Forelimb muscle (tissue), 1 donor: ENCODE measurements around the gene SNAPC1. TPM values are rescaled to one million over a fixed set of nuclear protein-coding genes. Genes with fewer than 3 reads are reported as not detected.
A peak's percentile ranks its signal among the peaks of the same experiment; 100 is the strongest.
"Not testable (repeated sequence)": the region's sequence is repeated elsewhere in the genome, so short reads cannot be mapped to it uniquely, and the experiment has no call there.

Experiments
- DNase-seq: peaks from one replicate; pipeline ENCODE4 v3.0.0-alpha.2; 2013; ENCODE audit warnings: low read depth
- polyA plus RNA-seq: library from polyadenylated mRNA; unstranded; fragments of 120-200 nt; gene quantifications from one replicate; pipeline ENCODE4 v1.2.1, GENCODE V29; 2013; ENCODE audit not compliant: insufficient read length

SNAPC1 gene, protein sequence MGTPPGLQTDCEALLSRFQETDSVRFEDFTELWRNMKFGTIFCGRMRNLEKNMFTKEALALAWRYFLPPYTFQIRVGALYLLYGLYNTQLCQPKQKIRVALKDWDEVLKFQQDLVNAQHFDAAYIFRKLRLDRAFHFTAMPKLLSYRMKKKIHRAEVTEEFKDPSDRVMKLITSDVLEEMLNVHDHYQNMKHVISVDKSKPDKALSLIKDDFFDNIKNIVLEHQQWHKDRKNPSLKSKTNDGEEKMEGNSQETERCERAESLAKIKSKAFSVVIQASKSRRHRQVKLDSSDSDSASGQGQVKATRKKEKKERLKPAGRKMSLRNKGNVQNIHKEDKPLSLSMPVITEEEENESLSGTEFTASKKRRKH
- polyA plus RNA-seq, result 4.6 TPM

DNA sequence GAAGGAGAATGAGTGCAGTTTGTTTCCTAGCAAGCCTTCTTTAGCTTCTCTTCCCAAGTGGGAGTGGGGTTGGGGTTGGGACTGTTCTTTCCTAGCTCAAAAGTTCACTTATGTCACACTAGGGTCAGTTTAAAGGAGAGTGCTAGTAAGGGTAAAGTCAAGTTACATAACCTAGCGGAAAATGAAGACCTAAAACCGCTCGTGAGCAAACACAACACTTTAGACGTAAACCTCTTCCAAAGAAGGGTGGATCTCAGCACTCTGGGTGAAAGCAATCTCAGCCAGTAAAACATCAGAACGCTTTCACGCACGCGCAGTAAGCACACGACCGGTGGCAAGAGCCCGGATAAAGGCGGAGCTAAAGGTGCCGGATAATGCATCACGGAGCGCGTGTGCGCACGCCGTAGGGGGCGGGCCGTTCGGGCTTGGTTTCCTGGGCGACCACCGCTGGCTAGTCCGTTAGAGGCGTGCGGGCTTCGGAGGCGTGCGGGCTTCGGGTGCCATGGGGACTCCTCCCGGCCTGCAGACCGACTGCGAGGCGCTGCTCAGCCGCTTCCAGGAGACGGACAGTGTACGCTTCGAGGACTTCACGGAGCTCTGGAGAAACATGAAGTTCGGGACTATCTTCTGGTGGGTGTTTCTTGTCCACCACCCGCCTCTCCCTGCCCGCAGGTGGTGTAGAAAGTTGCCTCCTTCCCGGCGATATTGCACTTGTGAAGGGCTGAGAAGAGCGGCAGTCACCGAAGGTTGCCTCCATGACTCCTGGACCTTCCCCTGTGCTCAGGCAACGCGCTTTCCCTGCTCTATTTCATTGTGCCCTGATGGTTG is at the start of gene SNAPC1:
TSS of gene SNAPC1 (plus strand) at position 462 of the 828 bp plus-strand sequence. CDS start at position 503, 41 bp downstream.
- peak; percentile 99 for DNase-seq

DNA sequence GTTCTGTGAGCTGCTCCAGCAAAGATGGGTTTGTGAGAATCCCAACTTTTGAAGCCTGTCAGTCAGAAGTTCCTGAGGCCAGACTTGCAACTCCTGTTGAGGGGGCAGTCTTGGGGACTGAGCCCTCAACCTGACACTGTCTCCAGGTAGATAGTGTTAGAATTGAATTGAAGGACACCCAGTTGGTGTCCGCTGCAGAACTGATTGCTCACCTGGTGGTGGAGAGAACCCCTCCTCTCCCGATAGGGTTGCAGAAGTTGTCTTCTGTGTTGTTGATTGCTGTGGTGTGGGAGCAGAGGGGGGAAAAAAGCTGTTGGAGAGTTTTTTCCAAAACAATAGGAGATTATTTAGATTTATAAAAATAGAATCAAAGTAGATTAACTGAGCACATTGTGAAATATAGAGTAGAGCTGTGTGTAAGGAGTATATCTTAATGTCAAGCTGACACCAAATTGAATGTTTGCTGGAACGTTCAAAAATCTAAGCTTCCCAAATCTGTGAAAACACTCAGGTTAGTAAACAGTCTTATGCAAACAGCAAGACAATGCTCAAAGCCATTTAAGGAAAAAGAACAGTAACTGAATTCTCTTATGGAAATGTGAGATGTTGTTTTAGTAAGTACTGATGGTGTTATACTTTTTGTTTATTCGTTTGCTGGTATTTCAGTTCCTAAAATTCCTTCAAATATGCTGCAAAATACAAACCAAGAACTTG is 48.3 kb upstream of the SNAPC1 start:
- no peak for DNase-seq

DNA sequence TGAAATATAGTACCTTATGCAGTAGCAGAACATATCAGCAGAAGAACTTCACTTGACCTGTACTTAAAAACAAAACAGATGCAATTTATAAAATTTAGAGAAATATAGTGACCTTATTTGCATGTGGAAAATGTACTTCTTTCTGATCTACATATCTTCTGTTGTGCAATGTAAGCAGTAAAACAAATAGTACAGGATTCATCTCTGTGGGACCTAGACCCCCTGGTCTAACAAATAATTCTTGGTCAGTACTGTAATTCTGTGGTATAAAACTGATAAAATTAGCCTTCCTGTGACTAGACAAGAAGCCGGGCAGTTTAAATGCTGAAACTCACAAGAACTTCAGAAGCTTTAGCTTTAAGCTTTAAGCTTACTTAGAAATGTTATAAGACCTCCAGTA is 45.3 kb upstream of the SNAPC1 start:
- DNase-seq, result no peak

DNA sequence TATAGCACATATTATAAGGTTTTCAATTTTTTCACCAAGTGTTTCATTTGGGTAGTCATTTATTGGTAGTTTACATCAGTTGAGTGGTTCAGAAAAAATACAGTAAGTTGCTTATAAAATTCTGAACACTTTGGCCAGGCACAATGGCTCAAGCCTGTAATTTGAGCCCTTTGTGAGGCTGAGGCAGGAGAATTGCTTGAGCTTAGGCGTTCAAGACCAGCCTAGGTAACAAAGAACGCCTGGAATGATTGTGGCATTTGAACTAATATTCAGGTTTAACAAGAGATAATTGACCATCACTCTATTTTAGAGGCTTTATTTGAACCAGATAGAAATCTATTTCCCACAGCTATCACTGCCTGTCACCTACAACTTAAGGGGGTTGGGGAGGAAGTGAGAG is 44.2 kb upstream of the SNAPC1 start:
- DNase-seq, result no peak

DNA sequence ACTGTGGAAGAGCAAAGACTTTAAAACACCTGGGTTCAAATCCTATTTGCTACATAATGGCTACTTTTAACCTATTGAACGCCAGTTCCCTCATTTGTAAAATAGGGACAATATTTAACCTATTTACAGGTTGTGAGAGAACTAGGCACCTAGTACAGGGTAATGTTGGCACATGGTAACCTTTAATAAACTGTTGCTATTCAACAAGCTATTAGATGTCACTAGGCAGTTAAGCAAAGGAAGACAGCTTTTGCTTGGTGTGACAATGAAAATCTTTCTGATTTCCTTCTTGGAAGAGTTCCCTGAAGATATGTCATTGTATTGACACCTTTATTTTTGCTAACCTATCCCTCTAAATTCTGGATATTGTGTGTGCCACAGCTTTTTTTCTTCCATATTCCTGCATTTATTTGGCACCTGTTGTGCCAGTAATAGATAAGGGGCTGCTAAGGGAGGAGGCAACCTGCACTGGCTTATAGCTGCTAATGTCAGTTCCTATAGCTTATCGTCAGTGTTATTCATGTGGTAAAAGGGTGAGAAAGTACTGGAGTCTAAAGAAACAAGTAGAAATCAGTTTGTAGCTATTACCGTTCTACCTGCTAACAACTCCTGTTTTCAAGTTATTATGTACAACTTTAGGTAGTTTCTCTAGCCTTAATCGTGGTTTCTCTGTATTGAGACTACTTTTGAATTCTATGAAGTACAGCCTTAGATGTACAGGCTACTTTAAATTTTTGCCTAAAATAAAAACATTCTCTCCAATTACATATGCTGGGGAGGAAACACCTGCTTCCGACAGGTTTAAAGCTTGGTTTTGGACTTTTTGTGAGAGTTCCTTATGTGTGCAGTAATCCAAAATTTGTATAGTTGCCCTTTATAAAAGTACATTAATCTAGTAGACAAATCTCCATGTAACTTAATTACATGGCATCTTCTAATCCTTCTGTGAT is 42.6 kb upstream of the SNAPC1 start:
- no peak for DNase-seq

DNA sequence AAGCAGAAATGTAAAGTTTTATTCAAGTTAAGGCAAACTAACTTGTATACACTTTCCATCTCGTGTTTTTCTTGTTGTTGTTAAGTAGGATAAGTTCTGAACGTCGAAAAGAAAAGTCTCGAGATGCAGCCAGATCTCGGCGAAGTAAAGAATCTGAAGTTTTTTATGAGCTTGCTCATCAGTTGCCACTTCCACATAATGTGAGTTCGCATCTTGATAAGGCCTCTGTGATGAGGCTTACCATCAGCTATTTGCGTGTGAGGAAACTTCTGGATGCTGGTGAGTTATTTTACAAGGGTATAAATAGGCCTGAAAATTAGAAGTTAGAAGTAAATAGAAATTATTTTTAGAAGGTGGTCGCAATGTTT is 41.9 kb upstream of the SNAPC1 start:
- no peak for DNase-seq

DNA sequence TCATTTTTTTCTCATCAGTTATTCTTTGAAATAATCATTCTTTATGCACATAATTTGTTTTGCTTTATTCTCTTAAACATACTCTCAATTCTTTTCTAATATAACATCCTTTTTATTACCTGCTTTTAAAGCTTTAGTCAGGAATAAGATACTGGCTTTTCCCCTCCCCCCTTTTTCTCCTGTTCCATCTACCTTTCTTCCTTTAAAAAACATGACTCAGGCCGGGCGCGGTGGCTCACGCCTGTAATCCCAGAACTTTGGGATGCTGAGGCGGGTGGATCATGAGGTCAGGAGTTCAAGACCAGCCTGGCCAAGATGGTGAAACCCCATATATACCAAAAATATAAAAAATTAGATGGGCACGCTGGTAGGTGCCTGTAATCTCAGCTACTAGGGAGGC is 41.5 kb upstream of the SNAPC1 start:
- no peak for DNase-seq

DNA sequence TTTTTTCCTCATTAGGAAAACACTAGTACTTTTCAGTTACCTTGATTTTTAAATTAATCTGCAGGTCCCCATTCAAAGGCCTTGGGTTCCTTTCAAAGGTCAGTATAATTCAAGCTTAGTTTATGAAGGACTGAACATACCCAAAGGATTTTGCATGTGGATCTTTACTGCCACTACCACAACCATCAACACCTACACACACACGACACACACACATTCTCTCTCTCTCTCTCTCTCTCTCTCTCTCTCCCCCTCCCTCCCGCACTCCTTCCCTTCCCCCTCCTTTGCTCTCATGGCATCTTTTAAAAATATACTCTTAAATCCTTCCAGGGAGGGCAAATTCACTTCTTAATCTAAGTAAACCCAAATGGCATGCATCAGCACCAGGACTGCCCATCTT is 38.1 kb upstream of the SNAPC1 start:
- DNase-seq, result no peak

DNA sequence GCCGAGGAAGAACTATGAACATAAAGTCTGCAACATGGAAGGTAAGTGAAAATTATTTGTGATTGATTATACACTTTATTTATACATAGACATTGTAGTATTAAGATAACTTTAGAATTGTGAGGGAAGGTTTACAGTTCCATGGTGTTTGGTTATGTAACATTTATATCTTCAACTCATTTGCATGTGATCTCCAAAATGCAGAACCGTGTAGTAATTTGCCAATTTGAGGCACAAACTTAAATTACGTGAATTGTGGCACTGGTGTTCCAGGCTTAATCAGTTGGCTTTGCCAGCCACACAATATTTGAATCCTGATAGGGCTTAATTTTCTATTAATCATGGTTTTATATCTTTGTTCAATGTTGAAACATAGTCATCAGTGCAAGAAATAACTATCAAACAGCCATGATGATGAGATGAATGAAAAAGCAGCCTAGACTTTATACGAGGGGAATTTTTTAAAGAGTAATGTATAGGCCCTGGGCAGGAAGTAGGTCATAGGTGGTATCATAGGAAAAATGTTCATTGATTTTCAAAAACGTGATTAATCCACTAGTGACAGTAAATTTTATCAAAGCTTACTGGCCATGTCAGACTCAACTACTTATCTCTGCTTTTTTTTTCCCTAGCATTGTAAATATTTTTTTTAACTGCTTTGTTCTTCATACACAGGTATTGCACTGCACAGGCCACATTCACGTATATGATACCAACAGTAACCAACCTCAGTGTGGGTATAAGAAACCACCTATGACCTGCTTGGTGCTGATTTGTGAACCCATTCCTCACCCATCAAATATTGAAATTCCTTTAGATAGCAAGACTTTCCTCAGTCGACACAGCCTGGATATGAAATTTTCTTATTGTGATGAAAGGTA is 35.2 kb upstream of the SNAPC1 start:
- DNase-seq, result no peak

DNA sequence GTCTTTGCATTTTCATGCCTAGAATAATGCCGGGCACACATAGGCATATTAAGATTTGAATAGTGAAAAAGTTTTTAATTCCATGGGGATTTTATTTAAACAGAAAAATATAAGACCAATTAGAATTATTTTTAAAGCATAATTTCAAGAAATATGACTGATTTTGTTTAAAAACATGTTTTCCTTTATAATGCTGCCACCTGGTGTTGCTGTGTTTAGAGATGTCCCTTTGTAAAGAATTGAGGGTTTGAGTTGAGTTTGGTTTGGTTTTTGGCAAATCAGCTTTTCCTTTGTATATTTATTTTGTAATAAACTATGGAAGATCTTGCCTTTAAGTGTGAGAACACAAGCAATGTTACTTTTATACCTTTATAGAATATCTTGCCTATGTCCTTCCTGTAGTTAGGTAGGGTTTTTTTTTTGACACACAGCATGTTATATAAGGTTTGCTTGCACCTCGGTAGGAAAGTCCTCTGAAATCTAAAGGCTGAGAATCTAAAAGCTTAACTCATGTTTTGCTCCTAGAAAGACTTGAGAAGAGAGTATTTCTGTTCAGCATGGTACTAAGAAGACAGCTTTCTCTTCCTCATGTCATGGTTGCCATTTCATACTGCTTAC is 31.4 kb upstream of the SNAPC1 start:
- no peak for DNase-seq

DNA sequence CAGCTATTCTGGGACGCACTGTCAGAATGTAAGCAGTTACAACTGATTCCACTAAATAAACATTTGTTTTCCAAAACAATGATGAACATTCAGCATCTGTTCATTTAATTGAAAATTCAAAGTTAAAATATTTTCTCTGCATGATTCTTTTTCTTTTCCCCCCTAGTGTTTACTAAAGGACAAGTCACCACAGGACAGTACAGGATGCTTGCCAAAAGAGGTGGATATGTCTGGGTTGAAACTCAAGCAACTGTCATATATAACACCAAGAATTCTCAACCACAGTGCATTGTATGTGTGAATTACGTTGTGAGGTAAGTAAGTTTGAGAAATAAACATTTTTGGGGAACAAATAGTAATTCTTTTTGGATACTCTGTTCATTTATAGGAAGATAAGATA is 28.2 kb upstream of the SNAPC1 start:
- no peak for DNase-seq

DNA sequence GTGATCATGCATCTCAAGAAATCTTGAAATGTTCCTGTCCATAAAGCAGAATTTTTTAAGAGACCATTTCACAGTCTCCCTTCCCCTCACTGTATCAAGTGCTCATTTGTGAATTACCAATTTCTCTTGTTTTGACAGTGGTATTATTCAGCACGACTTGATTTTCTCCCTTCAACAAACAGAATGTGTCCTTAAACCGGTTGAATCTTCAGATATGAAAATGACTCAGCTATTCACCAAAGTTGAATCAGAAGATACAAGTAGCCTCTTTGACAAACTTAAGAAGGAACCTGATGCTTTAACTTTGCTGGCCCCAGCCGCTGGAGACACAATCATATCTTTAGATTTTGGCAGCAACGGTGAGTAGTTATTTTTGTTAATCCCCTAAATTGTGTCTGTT is 25.5 kb upstream of the SNAPC1 start:
- no peak for DNase-seq

DNA sequence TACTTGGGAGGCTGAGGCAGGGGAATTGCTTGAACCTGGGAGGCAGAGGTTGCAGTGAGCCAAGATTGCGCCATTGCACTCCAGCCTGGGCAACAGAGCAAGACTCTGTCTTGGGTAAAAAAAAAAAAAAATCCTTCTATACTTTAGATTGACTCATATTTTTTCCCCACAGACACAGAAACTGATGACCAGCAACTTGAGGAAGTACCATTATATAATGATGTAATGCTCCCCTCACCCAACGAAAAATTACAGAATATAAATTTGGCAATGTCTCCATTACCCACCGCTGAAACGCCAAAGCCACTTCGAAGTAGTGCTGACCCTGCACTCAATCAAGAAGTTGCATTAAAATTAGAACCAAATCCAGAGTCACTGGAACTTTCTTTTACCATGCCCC is 24.3 kb upstream of the SNAPC1 start:
- no peak for DNase-seq

DNA sequence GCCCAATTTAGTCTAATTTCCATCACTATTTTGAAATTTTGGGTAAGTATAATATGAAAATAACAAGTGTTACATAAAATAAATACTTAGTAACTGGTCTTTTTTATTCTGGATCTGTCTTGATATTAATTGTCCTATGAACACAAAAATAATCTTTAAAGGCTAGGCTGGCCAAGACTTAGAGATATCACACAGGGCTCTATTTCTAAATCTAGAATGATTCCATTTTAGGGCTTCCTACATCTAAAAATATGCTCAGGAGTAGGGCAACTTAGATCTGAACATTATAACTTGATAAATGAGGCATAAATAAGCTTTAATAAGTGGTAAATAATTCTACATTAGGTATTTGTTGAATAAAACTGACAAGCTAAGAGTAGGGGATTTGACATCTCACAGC is 23.1 kb upstream of the SNAPC1 start:
- no peak for DNase-seq

DNA sequence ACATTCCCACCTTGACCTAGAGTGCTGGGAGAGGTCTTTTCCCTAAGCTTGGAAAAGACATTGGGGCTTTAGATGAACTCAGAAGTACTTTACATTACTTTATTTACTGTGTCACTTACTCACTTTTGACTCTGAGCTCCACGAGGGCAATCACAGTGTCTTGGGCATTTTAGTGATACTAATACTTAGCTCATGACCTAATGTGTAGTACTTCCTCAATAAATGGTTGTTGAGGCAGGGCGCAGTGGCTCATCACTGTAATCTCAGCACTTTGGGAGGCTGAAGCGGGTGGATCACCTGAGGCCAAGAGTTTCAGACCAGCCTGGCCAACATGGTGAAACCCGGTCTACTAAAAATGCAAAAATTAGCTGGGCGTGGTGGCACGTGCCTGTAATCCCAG is 19.8 kb upstream of the SNAPC1 start:
- no peak for DNase-seq

DNA sequence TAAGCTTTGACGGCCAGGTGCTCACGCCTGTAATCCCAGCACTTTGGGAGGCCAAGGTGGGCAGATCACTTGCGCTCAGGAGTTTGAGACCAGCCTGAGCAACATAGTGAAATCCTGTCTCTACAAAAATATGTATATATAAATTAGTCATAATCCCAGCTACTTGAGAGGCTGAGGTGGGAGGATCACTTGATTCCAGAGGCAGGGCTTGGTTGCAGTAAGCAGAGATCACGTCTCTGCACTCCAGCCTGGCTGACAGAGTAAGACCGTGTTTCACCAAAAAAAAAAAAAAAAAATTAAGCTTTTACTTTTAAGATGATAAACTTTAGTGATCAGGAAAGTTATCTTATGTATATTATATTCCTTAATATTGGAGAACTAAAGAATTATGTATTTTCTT is 18.0 kb upstream of the SNAPC1 start:
- no peak for DNase-seq

DNA sequence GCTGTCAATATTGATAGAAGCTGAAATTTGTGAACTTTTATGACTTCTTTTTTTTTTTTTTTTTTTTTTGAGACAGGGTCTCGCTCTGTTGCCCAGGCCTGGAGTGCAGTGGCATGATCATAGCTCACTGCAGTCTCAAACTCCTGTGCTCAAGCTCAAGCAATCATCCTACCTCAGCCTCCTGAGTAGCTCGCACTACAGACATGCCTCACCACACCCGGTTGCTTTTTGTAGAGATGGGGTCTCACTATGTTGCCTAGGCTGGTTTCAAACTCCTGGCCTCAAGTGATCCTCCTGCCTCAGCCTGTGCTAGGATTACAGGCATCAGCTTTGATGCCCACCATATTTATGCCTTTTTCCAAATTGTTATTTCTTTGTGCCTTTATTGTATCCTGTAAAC is 15.9 kb upstream of the SNAPC1 start:
- not testable (repeated sequence) for DNase-seq

DNA sequence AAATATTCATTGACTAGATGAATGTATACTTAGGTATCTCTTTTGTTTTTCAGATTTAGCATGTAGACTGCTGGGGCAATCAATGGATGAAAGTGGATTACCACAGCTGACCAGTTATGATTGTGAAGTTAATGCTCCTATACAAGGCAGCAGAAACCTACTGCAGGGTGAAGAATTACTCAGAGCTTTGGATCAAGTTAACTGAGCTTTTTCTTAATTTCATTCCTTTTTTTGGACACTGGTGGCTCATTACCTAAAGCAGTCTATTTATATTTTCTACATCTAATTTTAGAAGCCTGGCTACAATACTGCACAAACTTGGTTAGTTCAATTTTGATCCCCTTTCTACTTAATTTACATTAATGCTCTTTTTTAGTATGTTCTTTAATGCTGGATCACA is 15.3 kb upstream of the SNAPC1 start:
- no peak for DNase-seq

DNA sequence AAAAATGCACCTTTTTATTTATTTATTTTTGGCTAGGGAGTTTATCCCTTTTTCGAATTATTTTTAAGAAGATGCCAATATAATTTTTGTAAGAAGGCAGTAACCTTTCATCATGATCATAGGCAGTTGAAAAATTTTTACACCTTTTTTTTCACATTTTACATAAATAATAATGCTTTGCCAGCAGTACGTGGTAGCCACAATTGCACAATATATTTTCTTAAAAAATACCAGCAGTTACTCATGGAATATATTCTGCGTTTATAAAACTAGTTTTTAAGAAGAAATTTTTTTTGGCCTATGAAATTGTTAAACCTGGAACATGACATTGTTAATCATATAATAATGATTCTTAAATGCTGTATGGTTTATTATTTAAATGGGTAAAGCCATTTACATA is 14.9 kb upstream of the SNAPC1 start:
- DNase-seq, result no peak

DNA sequence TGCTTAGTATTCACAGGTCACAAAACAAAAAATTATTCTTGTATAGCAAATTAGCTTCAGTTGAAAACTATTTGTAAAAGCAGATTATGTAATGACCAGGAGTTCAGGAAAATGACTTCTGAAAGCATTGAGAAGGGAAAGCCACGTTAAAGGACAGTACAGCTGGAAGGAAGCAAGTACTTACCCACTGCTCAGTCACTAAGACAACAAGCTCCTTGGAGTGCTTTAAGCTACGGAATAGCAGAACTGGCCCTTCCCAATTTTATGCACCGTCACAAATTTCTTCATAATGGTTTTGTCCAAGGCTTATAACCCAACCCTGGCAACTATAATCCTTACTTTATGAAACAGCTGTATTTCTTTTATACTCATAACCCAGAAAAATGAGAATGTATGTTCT is 13.0 kb upstream of the SNAPC1 start:
- DNase-seq, result no peak
